Measurements from ENCODE around the gene UQCRQ.

DNA sequence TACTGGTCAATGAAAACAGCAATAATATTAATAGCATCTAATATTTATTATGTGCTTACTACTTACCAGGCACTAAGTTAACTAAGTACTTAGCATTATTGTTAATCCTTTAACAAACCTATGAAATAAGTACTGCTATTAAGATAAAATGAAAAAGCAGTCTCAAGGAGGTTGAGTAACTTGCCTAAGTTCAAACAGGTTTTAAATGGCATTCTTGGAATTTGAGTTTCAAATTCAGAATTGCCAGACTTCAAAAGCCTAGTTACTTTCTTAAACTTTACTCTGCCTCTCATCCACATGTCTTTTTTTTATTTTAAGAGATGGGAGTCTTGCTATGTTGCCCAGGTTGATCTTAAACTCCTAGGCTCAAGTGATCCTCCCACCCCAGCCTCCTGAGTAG, 23.1 kb downstream of the UQCRQ start:
- TF ChIP-seq CTCF (IDR thresholded peaks at IDR 0.05; ENCODE audit: extremely low read depth in 1 of 2, insufficient read depth in 1 of 2, low read depth in 1 of 2, low read length in 2 of 2) (no peak), POLR2A (IDR thresholded peaks at IDR 0.05; ENCODE audit: low read depth, low read length) (no peak)
